H1 (cell line): Measurements from ENCODE around the gene PLA2G4E. TPM values are rescaled to one million over a fixed set of nuclear protein-coding genes. Genes with fewer than 3 reads are reported as not detected.

Experiments used
- ASH2L ChIP-seq: fragments of 200-600, 300-600 bp; sonication (generic); IDR thresholded peaks from one replicate; pipeline ENCODE4 v1.7.1; 2017; ENCODE audit warnings: low read length
- BRCA1 ChIP-seq: IDR thresholded peaks from 2 replicates; pipeline ENCODE4 v1.6.1; 2012; ENCODE audit warnings: low read depth, low read length, improper control_type of control experiment
- CHD2 ChIP-seq: IDR thresholded peaks from 2 replicates; pipeline ENCODE4 v1.6.1; 2012; ENCODE audit warnings: low read length, improper control_type of control experiment
- CREB1 ChIP-seq: IDR thresholded peaks from 2 replicates; pipeline ENCODE4 v1.6.1; 2012; ENCODE audit warnings: inconsistent platforms
- EP300 ChIP-seq, 2 experiments: IDR thresholded peaks; 1 replicate in 1 of 2; 2 replicates in 1 of 2; pipeline ENCODE4 v1.6.1; 2011 to 2012; ENCODE audit warnings: low read depth in 2 of 2, low read length in 2 of 2, mild to moderate bottlenecking in 2 of 2, borderline replicate concordance in 1 of 2, inconsistent platforms in 1 of 2, moderate library complexity in 1 of 2
- YY1 ChIP-seq: IDR thresholded peaks from 2 replicates; pipeline ENCODE4 v1.6.1; 2011; ENCODE audit warnings: low read depth, mild to moderate bottlenecking, low read length
- polyA plus RNA-seq, 7 experiments: library from polyadenylated mRNA; depleted of rRNA in 3 of 7; stranded (reverse) in 5 of 7; unstranded in 2 of 7; fragments of >200 nt in 5 of 7; fragments of 200-250 nt in 2 of 7; gene quantifications; 1 replicate in 5 of 7; 2 replicates in 1 of 7; 4 replicates in 1 of 7; pipeline versions ENCODE4 v1.2.1 to v1.2.3, GENCODE V29; 2011 to 2013; ENCODE audit warnings: missing spikeins in 2 of 7, mixed read lengths in 2 of 7
- total RNA-seq: library from RNA; stranded (reverse); fragmentation: NEBNext Ultra II Directional; extraction: Animal tissue kit (Norgen Biotek cat#: 25700); gene quantifications from 2 replicates; pipeline ENCODE4 v1.2.1, GENCODE V29; 2021

PLA2G4E gene
- total and polyA plus RNA-seq, 2 of the 8 experiments (the other 6 are each of a cell fraction or from before 2014, with no cell fraction given) = 0.03 TPM; not detected in 1

DNA sequence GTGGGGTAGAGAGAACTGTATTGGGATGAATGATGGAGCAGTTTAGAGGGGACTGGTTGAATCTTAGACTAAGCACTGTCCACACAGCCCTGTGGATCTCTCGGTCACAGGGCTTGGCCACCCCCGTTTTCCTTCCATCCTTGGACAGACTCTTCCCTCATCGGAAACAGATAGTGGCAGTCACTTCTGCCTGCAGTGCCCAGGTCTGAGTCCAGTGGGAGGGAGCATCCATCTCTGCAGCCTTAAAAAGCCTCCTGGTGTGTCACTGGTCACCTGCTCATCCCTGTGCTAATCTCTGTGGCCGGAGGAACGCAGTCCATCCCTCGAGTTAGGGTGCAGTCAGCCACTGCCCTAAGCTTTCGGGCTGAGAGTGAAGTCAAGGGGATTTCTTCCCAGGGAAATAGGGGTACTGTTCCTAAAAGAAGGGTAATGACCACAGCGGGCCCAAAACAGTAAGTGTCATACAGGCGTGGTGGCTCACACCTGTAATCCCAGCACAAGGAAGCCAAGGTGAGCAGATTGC is 41.5 kb upstream of the PLA2G4E start (continued):
- TF ChIP-seq YY1 (no peak), EP300 (IDR thresholded peaks at IDR 0.05; ENCODE audit: borderline replicate concordance in 1 of 2, low read depth in 2 of 2, low read length in 2 of 2) (no peak), BRCA1 (no peak), CHD2 (no peak), ASH2L (no peak), CREB1 (no peak)
